Endothelial cell of umbilical vein (primary cell): Measurements from ENCODE around the gene HTRA3. TPM values are rescaled to one million over a fixed set of nuclear protein-coding genes. Genes with fewer than 3 reads are reported as not detected.

Experiments
- BruUV-seq: library from RNA; stranded (reverse); fragments of 400-500 nt; replicated peaks from 2 replicates; lab custom pipeline; 2021; lab: Mats Ljungman, UMichigan
- CTCF ChIA-PET: fragments of 300-600, 350-600 bp; sonication (Branson Sonifier 250); formaldehyde crosslinking; loops from one replicate; lab custom pipeline; 2021; ENCODE audit warnings: antibody characterized with exemption, inconsistent platforms; lab: Charles Lee
- POLR2A ChIA-PET: fragments of 300-600, 350-600 bp; sonication (Branson Sonifier 250); formaldehyde crosslinking; loops from one replicate; lab custom pipeline; 2021; ENCODE audit warnings: antibody characterized with exemption, inconsistent platforms; lab: Charles Lee
- DNase-seq: peaks from one replicate; pipeline ENCODE4 v3.0.0-alpha.2; 2011; ENCODE audit warnings: low read depth, low spot score
- FAIRE-seq: peaks from 2 replicates; lab custom pipeline; 2011; peaks lifted over from hg19 to GRCh38; lab: Jason Lieb, UNC
- H2AFZ ChIP-seq: 2 replicates; pipeline ENCODE4 v1.6.0; 2012; ENCODE audit warnings: low read depth, low read length, control low read depth, inconsistent platforms
- H3K27ac ChIP-seq: 2 replicates; pipeline ENCODE4 v1.5.1; 2011; ENCODE audit warnings: low read depth, mild to moderate bottlenecking, control low read depth, low read length, moderate library complexity; ENCODE audit not compliant: insufficient read depth
- H3K27me3 ChIP-seq, 2 experiments: 2 replicates each; pipeline versions ENCODE4 v1.6.0 to v1.6.1; 2011; ENCODE audit warnings: low read length in 2 of 2, mixed read lengths in 1 of 2; ENCODE audit not compliant: control insufficient read depth in 2 of 2, insufficient read depth in 2 of 2
- H3K36me3 ChIP-seq, 2 experiments: 2 replicates in 1 of 2; 3 replicates in 1 of 2; pipeline ENCODE4 v1.5.1; 2011; ENCODE audit warnings: low read length in 2 of 2, mild to moderate bottlenecking in 1 of 2, moderate library complexity in 1 of 2; ENCODE audit not compliant: control insufficient read depth in 2 of 2, insufficient read depth in 2 of 2; ENCODE audit errors: extremely low read depth in 1 of 2
- H3K4me1 ChIP-seq: 3 replicates; pipeline ENCODE4 v1.5.1; 2011; ENCODE audit warnings: mild to moderate bottlenecking, low read length; ENCODE audit not compliant: control insufficient read depth, insufficient read depth; ENCODE audit errors: extremely low read depth
- H3K4me2 ChIP-seq: 2 replicates; pipeline ENCODE4 v1.6.1; 2011; ENCODE audit warnings: low read length, control low read depth, mixed read lengths; ENCODE audit not compliant: insufficient read depth
- H3K4me3 ChIP-seq, 3 experiments: fragments of 200-600 bp in 1 of 3; sonication (generic), shearing (Covaris generic) in 1 of 3; replicated peaks in 1 of 3; 2 replicates each; pipeline ENCODE4 v1.5.1; 2011 to 2016; ENCODE audit warnings: control low read depth in 3 of 3, low read length in 3 of 3, mild to moderate bottlenecking in 2 of 3, inconsistent platforms in 1 of 3, low read depth in 1 of 3, moderate library complexity in 1 of 3; ENCODE audit not compliant: insufficient read depth in 1 of 3
- H3K79me2 ChIP-seq: 2 replicates; pipeline ENCODE4 v1.6.0; 2012; ENCODE audit warnings: low read length, inconsistent platforms; ENCODE audit not compliant: control insufficient read depth, insufficient read depth
- H3K9ac ChIP-seq: replicated peaks from 2 replicates; pipeline ENCODE3; 2011; ENCODE audit warnings: low read length, control low read depth; ENCODE audit not compliant: insufficient read depth; ENCODE audit errors: extremely low read depth
- H3K9me1 ChIP-seq: replicated peaks from 3 replicates; pipeline ENCODE4 v1.6.0; 2011; ENCODE audit warnings: mild to moderate bottlenecking, low read length; ENCODE audit not compliant: control insufficient read depth, insufficient read depth; ENCODE audit errors: extremely low read depth
- H3K9me3 ChIP-seq: replicated peaks from 2 replicates; pipeline ENCODE4 v1.5.1; 2012; ENCODE audit warnings: low read length, inconsistent platforms; ENCODE audit not compliant: control insufficient read depth, insufficient read depth
- H4K20me1 ChIP-seq: replicated peaks from 2 replicates; pipeline ENCODE3; 2011; ENCODE audit warnings: mild to moderate bottlenecking, low read length; ENCODE audit not compliant: control insufficient read depth, insufficient read depth; ENCODE audit errors: extremely low read depth
- EZH2 ChIP-seq: IDR thresholded peaks from 2 replicates; pipeline ENCODE4 v1.6.1; 2012; ENCODE audit warnings: borderline replicate concordance, low read depth, mild to moderate bottlenecking, moderate library complexity, low read length, inconsistent platforms; ENCODE audit not compliant: severe bottlenecking
- FOS ChIP-seq: IDR thresholded peaks from 2 replicates; pipeline ENCODE4 v1.6.1; 2011; ENCODE audit warnings: mild to moderate bottlenecking, low read length, moderate library complexity, borderline replicate concordance; ENCODE audit not compliant: insufficient read depth
- GATA2 ChIP-seq: IDR thresholded peaks from 2 replicates; pipeline ENCODE4 v1.7.0; 2011; ENCODE audit warnings: low read depth, mild to moderate bottlenecking, moderate library complexity, mixed read lengths, low read length; ENCODE audit not compliant: insufficient read length, insufficient read depth
- JUN ChIP-seq: IDR thresholded peaks from 2 replicates; pipeline ENCODE4 v1.6.1; 2011; ENCODE audit warnings: borderline replicate concordance, low read depth; ENCODE audit not compliant: insufficient read length, insufficient read depth
- MYC ChIP-seq: IDR thresholded peaks from one replicate; pipeline ENCODE4 v1.6.1; 2011; ENCODE audit warnings: mild to moderate bottlenecking, low read depth, low read length
- POLR2A ChIP-seq: IDR thresholded peaks from 2 replicates; pipeline ENCODE4 v1.6.1; 2012; ENCODE audit warnings: low read depth, mild to moderate bottlenecking, control low read depth, low read length
- POLR2AphosphoS5 ChIP-seq: IDR thresholded peaks from 2 replicates; pipeline ENCODE4 v1.6.1; 2012; ENCODE audit warnings: low read depth, mild to moderate bottlenecking, control low read depth, low read length, moderate library complexity; ENCODE audit not compliant: insufficient read depth
- dilution Hi-C: fragments of 300-500 bp; cut with MboI; formaldehyde crosslinking; loops from one replicate; pipeline ENCODE4 v1.15.0; 2019; ENCODE audit warnings: low sequenced_read_pairs; ENCODE audit not compliant: extremely low pct_ligation_motif_present
- intact Hi-C: fragments of 100-400 bp; cut with micrococcal nuclease; formaldehyde crosslinking; loops from one replicate; pipeline ENCODE4 v1.10.0; 2022
- polyA plus RNA-seq, 4 experiments: library from polyadenylated mRNA; depleted of rRNA in 3 of 4; stranded (reverse) in 3 of 4; unstranded in 1 of 4; fragments of >200 nt; gene quantifications; 2 replicates each; pipeline versions ENCODE4 v1.2.1 to v1.2.3, GENCODE V29; 2011 to 2012; ENCODE audit warnings: missing spikeins in 1 of 4
- total RNA-seq: library from RNA; stranded (reverse); gene quantifications from 2 replicates; pipeline ENCODE4 v1.2.3, GENCODE V29; 2021
- TF ChIP-seq, protein P1 (sequence below): IDR thresholded peaks from 2 replicates; pipeline ENCODE4 v1.6.1; 2011; ENCODE audit not compliant: insufficient read depth, insufficient read length
- TF ChIP-seq, protein P2 (sequence below), 2 donors: IDR thresholded peaks; 1 replicate in 1 of 2; 2 replicates in 1 of 2; pipeline ENCODE4 v1.5.1; 2011; ENCODE audit warnings: low read length in 2 of 2, mild to moderate bottlenecking in 2 of 2, moderate library complexity in 2 of 2, control low read depth in 1 of 2, inconsistent platforms in 1 of 2, low read depth in 1 of 2; ENCODE audit not compliant: insufficient read depth in 1 of 2; ENCODE audit errors: extremely low read depth in 1 of 2

HTRA3 gene
- total and polyA plus RNA-seq, 2 donors (not counting 3 experiments of a cell fraction or from before 2014, with no cell fraction given), result 9.0 to 12.0 TPM

DNA sequence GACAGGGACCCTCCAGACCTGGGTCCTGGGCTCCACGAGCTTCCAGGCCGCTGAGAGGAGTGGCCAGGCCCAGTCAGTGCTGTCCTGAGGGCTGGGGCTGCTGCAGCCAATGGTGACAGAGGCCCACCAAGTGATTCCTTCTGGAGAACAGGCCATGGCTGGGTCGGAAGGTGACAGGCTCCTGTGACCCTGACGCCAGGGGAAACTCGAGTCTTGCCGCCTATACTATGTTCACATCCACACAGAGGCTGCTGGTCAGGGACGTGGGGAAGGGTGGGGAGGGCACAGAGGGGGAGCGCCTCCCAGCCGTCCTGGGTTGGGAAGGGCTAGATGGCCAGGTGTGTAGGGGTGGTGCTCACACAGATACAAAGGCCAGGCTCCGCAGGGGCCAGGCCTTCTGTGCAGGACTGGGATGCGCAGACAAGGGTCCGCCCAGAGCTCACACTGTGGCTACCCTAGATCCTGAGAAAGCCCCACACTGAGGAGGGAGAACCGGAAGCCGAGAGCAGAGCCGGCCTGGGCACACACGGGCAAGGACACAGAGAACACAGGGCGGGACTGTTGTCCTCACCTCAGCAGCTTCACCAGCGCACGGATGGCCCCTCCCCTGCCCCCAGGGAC is 81.4 kb downstream of the HTRA3 start:
- Histone ChIP-seq H3K27ac (no peak overlapping the region), H3K4me3 (no peak overlapping the region), H3K9me3 (no peaks in the 10 kb centered on the region), H2AFZ (no peak overlapping the region), H3K27me3 (no peaks in the 10 kb centered on the region), H3K4me1 (no peaks in the 10 kb centered on the region), H3K79me2 (no peaks in the 10 kb centered on the region), H3K36me3 (no peaks in the 10 kb centered on the region), H3K9ac (no peak overlapping the region), H4K20me1 (no peaks in the 10 kb centered on the region), H3K4me2 (no peak overlapping the region), H3K9me1 (no peaks in the 10 kb centered on the region)
- TF ChIP-seq, protein P1, sequence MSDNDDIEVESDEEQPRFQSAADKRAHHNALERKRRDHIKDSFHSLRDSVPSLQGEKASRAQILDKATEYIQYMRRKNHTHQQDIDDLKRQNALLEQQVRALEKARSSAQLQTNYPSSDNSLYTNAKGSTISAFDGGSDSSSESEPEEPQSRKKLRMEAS, result no peak
- TF ChIP-seq POLR2A (no peak), FOS (no peak), GATA2 (no peak), JUN (no peak), EZH2 (no peak), POLR2AphosphoS5 (no peak), MYC (no peak)
- TF ChIP-seq, protein P2, sequence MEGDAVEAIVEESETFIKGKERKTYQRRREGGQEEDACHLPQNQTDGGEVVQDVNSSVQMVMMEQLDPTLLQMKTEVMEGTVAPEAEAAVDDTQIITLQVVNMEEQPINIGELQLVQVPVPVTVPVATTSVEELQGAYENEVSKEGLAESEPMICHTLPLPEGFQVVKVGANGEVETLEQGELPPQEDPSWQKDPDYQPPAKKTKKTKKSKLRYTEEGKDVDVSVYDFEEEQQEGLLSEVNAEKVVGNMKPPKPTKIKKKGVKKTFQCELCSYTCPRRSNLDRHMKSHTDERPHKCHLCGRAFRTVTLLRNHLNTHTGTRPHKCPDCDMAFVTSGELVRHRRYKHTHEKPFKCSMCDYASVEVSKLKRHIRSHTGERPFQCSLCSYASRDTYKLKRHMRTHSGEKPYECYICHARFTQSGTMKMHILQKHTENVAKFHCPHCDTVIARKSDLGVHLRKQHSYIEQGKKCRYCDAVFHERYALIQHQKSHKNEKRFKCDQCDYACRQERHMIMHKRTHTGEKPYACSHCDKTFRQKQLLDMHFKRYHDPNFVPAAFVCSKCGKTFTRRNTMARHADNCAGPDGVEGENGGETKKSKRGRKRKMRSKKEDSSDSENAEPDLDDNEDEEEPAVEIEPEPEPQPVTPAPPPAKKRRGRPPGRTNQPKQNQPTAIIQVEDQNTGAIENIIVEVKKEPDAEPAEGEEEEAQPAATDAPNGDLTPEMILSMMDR (IDR thresholded peaks at IDR 0.05; ENCODE audit: extremely low read depth in 1 of 2, insufficient read depth in 1 of 2, low read depth in 1 of 2, low read length in 2 of 2), result no peak
- CTCF ChIA-PET, result no interaction called here
- POLR2A ChIA-PET, result no interaction called here
- intact Hi-C loops, result no loop called here
- dilution Hi-C loops, result no loop called here
- BruUV-seq, result no TSS peak
- no peak for FAIRE-seq
- DNase-seq, result no peak
